GM11168 (cell line): Measurements from ENCODE around the gene GJA10.

Experiments
- in situ Hi-C: fragments of 300-500 bp; cut with MboI; formaldehyde crosslinking; loops from one replicate; pipeline ENCODE4 v1.12.0; 2022; ENCODE audit warnings: low sequenced_read_pairs; ENCODE audit not compliant: unreplicated experiment

The GJA10 gene

DNA sequence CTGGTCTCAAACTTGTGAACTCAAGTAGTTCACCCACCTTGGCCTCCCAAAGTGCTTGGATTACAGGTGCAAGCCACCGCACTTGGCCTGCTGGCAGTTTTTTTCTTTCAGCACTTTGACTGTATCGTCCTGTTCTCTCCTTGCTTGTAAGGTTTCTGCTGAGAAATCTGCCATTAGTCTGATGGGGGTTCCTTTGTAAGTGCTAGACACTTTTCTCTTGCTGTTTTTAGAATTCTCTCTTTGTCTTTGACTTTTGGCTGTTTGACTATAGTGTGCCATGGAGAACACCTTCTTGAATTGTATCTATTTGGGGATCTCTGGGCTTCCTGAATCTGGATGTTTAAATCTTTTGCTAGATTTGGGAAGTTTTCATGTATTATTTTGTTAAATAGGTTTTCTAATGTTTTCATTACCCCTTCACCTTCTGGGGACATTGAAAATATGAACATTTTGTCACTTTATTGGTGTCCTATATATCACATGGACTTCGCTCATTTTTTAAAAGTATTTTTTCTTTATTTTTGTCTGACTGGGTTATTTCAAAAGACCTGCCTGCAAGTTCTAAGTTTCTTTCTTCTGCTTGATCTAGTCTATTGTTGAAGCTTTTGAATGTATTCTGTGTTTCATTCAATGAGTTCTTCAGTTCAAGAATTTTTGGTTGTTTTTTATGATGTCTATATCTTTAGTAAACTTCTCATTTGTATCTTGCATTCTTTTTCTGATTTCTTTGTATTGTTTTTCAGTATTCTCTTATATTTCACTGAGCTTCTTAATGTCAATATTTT is 22.1 kb downstream of the GJA10 start:
- in situ Hi-C loops, result no loop called here

DNA sequence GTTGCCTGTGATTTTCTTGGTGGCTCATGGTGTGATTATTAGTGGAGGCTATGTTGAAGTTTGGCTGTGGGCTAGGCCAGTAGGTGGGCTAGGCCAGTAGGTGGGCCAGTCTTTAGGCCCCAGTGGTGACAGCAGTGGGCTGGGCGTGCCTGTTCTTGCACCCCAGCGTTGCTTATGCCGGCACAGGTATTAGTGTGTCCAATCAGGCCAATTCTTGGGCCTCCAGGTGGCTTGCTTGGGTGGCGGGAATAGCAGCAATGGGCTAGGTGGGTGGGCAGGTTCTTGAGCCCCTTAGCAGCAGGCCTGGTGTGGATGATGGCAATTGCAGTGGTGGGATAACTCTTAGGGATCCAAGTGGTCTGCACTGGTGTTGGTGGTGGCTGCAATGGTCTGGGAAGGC is 22.9 kb downstream of the GJA10 start:
- in situ Hi-C loops, result no loop called here

GRCh38 chr6:89917801-89918366 is 23.6 kb downstream of the GJA10 start:
- in situ Hi-C loops, result no loop called here

DNA sequence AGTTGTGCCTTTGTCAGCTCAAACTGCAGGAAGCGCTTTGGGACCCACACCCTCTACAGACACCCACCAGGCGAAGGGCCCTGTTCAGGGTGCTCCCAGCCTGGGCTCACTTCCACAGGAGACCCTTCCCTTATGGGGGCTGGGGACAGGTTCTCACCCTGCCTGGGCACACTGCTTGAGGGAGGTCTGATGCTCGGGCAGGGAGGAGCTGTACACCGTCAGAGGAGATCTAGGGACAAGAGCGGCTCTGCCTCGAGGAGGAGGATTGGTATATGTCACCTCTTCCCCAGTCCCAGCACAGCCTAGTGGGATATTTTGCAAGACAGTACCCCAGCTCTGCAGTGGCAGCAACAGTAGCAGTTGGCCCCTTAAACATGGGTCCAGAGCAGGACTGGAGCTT is 26.9 kb downstream of the GJA10 start:
- in situ Hi-C loops, result no loop called here

DNA sequence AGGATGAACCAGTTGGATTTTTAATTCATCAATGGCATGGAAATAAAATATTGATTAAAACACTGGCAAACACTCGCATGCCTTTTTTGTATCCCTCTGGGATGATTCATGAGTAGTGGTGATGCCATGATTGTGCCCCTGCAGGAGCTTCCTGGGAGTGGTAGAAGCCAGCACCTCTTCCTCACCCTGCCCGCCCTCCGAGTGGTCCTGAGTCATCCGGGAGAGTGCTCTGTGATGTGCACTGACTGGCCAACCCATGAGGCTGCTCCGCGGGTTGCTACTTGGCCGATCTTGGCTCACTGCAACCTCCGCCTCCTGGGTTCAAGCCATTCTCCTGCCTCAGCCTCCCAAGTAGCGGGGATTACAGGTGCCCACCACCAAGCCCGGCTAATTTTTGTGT is 27.4 kb downstream of the GJA10 start:
- in situ Hi-C loops, result no loop called here

DNA sequence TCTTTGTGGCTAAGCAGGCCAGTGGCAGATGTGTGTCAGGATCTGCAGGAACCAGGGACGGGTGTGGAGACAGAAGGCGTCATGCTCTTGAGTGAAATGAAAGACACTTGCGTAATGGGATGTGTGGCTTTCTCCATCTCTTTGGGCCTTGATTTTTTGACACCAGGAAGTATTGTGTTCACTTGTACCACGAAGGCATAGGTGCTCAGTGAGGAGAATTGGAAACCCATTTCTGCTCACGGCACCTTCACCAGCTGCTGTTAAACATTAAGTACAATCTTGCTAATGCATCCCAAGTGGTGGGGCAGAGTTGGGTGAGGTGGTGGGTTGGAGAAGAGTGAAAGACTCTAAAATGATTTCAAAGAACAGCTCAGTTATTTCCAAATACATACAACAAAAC is 30.0 kb downstream of the GJA10 start:
- in situ Hi-C loops, result no loop called here

DNA sequence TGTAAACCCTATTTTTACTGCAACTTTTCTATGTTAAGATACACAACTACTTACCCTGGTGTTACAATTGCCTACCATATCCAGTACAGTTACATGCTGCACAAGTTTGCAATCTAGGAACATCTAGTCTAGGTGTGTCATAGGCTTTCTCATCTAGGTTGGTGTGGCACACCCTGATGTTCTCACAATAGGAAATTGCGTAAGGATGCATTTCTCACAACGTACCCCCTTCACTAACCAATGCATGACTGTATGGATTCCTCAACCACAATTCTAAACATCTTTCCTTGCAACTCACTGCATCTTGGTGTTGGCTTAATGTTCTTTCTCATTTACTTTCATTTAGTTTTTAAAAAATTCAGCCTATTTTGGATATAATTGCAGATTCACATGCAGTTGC is 31.6 kb downstream of the GJA10 start:
- in situ Hi-C loops, result loop anchor here (25.0 kb wide), 1 partner anchor 461 kb away; no protein-coding TSS in a partner anchor

DNA sequence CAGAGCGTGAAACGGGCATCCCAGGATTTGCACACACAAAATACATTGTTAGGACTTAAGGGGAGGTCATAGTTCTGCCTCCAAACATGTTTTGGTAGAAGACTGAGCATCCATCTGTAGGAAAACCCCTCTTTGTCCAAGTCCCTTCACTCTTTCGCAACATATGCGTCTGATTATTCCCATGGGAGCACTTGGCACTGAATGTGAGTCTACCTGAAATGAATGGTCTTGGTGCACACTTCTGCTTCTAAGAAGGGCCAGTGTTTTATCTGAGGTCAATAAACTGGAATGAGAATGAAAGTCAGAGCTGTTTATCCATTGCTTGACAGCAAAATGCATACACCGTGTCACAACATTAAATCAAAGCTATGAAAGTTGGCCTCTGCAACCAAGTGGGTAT is 33.0 kb downstream of the GJA10 start:
- in situ Hi-C loops, result loop anchor here (25.0 kb wide), 1 partner anchor 460 kb away; no protein-coding TSS in a partner anchor

DNA sequence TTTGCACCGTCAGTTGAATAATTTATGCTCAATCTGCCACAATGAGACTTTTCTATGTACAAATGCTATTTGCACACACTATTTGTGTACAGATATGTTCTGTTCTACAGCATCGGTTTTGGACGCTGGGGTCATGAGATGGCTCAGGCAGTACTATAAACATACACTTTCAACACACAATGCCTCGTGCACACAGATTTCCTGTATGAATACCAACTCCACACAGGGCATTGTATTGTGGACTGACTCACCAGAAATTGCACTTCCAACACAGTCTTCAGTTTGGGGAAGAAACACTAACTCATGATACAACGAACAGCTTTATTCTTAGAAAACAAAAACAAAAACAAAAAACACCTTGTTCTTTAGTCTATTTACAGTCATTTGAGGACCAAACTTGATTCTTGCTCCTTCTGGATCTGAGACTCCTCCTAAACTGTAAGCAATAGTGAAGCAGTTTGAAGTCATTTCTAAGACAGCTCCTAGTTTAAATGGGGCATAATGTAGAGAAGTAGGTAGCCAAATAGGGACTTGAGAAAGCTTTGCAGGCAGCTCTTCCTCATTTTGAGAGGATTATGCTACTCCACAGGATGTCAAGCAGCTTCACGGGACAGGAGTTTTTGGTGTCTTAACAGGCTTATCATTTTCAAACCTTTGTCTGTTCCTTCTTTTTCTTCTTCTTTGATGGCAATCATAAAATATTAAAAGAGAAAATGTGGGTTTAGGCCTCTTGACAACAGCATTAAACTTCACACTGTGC is 33.7 kb downstream of the GJA10 start:
- in situ Hi-C loops, result loop anchor here (25.0 kb wide), 1 partner anchor 459 kb away; no protein-coding TSS in a partner anchor

DNA sequence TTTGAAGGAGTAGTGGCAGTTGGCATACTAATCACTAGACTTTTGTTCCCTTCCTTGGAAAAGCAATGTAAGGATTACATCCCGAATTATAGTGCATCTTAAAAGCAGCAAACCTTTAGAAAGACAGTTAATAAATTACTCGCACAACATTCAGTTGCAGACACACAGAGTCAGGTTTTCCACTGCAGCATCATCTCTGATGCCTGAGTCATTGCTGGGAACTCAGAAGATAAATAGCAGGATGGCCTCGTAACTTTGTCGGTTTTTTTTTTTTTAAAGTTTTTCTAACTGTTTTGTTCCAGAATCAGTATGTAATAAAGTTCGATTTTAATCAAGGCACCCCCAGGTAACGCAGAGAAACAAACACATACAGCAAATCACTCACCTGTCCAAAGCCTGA is 34.3 kb downstream of the GJA10 start:
- in situ Hi-C loops, result loop anchor here (25.0 kb wide), 1 partner anchor 459 kb away; no protein-coding TSS in a partner anchor

- in situ Hi-C loops, result loop anchor here (25.0 kb wide), 1 partner anchor 457 kb away; no protein-coding TSS in a partner anchor
These were observed 36.5 kb downstream of the GJA10 start for GRCh38 chr6:89930789-89931188.

DNA sequence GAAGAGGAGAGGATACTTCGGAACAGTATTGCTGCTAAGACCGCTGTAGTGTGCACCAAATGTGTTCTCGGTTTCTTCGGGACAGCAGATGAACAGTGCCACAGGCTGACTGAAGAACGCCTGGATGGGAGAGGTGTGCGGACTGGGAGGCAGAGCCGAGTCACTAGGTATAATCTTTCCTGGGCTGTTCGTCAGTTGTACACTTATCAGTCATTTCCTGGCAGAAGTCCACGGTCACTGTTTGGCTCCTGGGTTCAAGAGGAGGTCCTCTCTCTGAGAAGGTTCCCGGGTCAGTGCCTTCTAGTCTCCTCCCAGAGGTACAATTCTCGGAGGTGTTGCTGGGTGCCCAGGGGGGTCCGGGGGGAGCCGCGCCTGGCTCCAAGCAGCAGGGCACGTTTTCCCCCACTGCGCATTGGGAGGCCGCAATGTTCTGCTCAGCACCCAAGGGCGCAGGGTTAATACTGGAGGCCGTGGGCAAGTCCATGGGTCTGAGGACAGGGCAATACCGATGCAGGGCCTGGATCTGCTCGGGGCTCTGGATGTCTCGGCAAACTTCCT is 38.1 kb downstream of the GJA10 start:
- in situ Hi-C loops, result loop anchor here (25.0 kb wide), 1 partner anchor 455 kb away; no protein-coding TSS in a partner anchor

GRCh38 chr6:89934685-89935366 is 40.6 kb downstream of the GJA10 start:
- in situ Hi-C loops, result loop anchor here (25.0 kb wide), 1 partner anchor 452 kb away; no protein-coding TSS in a partner anchor

DNA sequence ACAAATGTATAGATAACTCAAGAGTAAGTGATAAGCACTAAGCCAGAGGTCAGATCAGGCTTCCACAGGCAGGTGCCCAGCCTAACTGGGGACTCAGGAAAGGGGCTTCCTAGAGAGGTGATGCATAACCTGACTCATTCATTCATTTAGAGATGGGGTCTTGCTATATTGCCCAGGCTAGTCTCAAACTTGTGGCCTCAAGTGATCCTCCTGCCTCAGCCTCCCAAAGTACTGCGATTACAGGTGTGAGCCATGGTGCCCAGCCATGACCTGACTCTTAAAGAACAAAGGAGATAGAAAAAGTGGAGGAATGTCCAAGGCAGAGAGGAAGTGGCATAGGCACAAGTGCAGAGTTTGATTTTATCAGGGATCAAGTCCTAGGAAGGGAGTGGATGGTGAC is 41.9 kb downstream of the GJA10 start:
- in situ Hi-C loops, result loop anchor here (25.0 kb wide), 1 partner anchor 451 kb away; no protein-coding TSS in a partner anchor

- in situ Hi-C loops, result loop anchor here (25.0 kb wide), 1 partner anchor 449 kb away; no protein-coding TSS in a partner anchor
These were observed 43.7 kb downstream of the GJA10 start for GRCh38 chr6:89938014-89938413.

DNA sequence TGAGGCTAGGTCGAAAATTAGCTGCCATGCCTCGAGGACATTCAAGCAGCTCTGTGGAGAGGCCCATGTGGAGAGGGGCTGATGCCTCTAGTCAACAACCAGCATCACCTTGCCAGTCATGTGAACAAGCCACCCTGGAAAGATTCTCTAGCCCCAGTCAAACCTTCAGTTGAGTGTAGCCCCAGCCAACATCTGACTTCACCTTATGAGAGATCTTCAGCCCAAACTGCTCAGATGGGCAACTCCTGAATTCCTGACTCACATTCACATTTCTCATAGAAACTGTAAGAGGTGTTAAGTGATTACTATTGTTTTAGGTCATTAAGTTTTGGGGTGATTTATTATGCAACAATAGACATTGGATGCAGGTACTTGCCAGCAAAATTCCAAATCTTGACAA is 44.9 kb downstream of the GJA10 start:
- in situ Hi-C loops, result loop anchor here (25.0 kb wide), 1 partner anchor 448 kb away; no protein-coding TSS in a partner anchor

GRCh38 chr6:89940225-89941027 is 46.2 kb downstream of the GJA10 start:
- in situ Hi-C loops, result loop anchor here (5.0 to 25.0 kb wide), 2 partner anchors 447 to 532 kb away; no protein-coding TSS in a partner anchor

- in situ Hi-C loops, result loop anchor here (5.0 to 25.0 kb wide), 2 partner anchors 446 to 531 kb away; no protein-coding TSS in a partner anchor
These were observed 46.9 kb downstream of the GJA10 start for GRCh38 chr6:89941031-89941762.
